Thyroid gland (tissue), 4 donors: ENCODE measurements around the gene ZNF667. TPM values are rescaled to one million over a fixed set of nuclear protein-coding genes. Genes with fewer than 3 reads are reported as not detected.

Experiments used
- DNase-seq, 2 donors: peaks; one replicate each; pipeline ENCODE4 v3.0.0-alpha.2; 2019
- H3K27ac ChIP-seq, 3 donors: fragments of 200-600 bp; sonication (generic); 1 replicate in 2 of 3; 2 replicates in 1 of 3; pipeline ENCODE4 v1.5.1; 2016 to 2019; ENCODE audit warnings: mild to moderate bottlenecking in 1 of 3, moderate library complexity in 1 of 3
- H3K27me3 ChIP-seq: fragments of 200-600 bp; sonication (generic); one replicate; pipeline ENCODE4 v1.5.1; 2019
- H3K36me3 ChIP-seq, 2 donors: fragments of 200-600 bp; sonication (generic); one replicate each; pipeline ENCODE4 v1.5.1; 2016 to 2019
- H3K4me1 ChIP-seq, 2 donors: fragments of 200-600 bp; sonication (generic); one replicate each; pipeline ENCODE4 v1.5.1; 2017 to 2019
- H3K4me3 ChIP-seq, 3 donors: fragments of 200-600 bp; sonication (generic); replicated peaks in 1 of 3; 1 replicate in 2 of 3; 2 replicates in 1 of 3; pipeline ENCODE4 v1.5.1; 2016; ENCODE audit warnings: mild to moderate bottlenecking in 1 of 3
- H3K9me3 ChIP-seq: fragments of 200-600 bp; sonication (generic); one replicate; pipeline ENCODE4 v1.5.1; 2017
- CTCF ChIP-seq, 6 experiments: fragments of 200-600 bp in 3 of 6; fragments of 450-650 bp in 3 of 6; sonication (generic) in 3 of 6; IDR thresholded peaks; one replicate each; pipeline ENCODE4 v1.5.1; 2016 to 2019; ENCODE audit warnings: antibody characterized with exemption in 6 of 6, mild to moderate bottlenecking in 2 of 6, inconsistent platforms in 1 of 6, moderate library complexity in 1 of 6
- POLR2A ChIP-seq, 2 donors: fragments of 450-650 bp; IDR thresholded peaks; one replicate each; pipeline ENCODE4 v1.6.1; 2017; ENCODE audit warnings: antibody characterized with exemption in 2 of 2, mild to moderate bottlenecking in 2 of 2, moderate library complexity in 1 of 2
- WGBS, 2 donors: methylation state at CpG; one replicate each; pipeline ENCODE4 v1.1.5; 2017; 5-methylcytosine and 5-hydroxymethylcytosine counted together
- intact Hi-C: fragments of 100-400 bp; cut with DNase I; formaldehyde crosslinking; loops from one replicate; pipeline ENCODE4 v1.15.1; 2023
- total RNA-seq, 4 donors: library from RNA; depleted of rRNA; stranded (reverse); fragments of >200 nt; gene quantifications; one replicate each; pipeline ENCODE4 v1.2.3, GENCODE V29; 2016

ZNF667 gene
- 10 to 100 TPM in 3 of 4 donors, 1 to 10 TPM in 1; 8.6 to 22.2 (median 15.8) TPM for total RNA-seq

DNA sequence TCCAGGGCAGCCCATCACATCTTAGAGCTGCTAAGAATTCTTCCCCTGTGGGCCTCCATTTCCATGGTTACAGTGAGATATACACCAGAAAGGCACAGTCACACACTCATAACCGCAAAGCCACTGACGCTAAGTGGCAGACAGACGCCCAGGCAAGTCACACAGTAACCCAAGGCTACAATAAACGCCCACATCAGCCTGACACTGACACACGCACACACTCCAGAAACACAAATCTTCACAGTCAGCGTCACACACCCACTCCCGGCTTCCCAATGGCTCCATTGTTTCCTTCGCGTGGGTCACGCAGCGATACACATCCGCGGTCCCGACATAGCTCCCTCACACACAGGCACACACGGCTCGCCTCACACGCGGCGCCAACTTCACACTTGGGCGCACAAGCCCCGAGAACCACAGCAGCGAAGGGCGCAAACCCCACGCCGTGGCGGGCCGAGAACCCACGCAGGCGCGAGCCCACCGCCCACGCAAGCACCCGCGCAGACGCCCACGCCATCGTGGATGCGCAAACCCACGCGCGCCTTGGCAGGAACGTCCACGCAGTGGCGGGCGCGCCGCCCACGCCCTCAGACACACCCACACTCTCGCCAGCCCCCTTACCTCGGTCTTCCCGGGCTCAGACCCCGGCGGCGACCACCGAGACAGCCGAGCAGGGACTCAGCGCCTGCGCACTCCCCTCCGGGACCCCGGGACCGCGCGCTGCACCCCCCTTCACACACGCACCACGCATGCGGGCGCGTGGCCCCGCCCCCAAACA, at the start of gene ZNF667:
TSS of gene ZNF667 (minus strand) at position 695 of the 778 bp plus-strand sequence. CDS start 14,975 bp downstream, outside the sequence.
- TF ChIP-seq CTCF (IDR thresholded peaks at IDR 0.05) = no peak
- no peak for TF ChIP-seq POLR2A (IDR thresholded peaks at IDR 0.05)
- WGBS, 2 donors = 0 to 2% methylated on average over 14 to 38 of the region's 69 CpGs
- Histone ChIP-seq H3K27ac (peak within 1 kb of the TSS; percentile 34 to 81 (median 70)), H3K9me3 (no peaks in the 10 kb centered on the region), H3K4me3 (peak within 1 kb of the TSS; percentile 32 to 89 (median 79)), H3K4me1 (peaks cover 17 to 19% of the 10 kb centered on the region in 2 donors), H3K36me3 (no peaks in the 10 kb centered on the region), H3K27me3 (no peaks in the 10 kb centered on the region)
- intact Hi-C loops = no loop called here
- peak; percentile 34 to 36 for DNase-seq

- 81 to 86% methylated on average over 4 of the region's 4 CpGs for WGBS, 2 donors
- Histone ChIP-seq H3K27me3 (no peaks in the 10 kb centered on the region), H3K27ac (no peak overlapping the region), H3K4me1 (no peaks in the 10 kb centered on the region), H3K9me3 (peaks cover 20% of the 10 kb centered on the region), H3K36me3 (peaks cover 35 to 43% of the 10 kb centered on the region in 2 donors), H3K4me3 (no peak overlapping the region)
- TF ChIP-seq CTCF (IDR thresholded peaks at IDR 0.05) (no peak), POLR2A (IDR thresholded peaks at IDR 0.05) (no peak)
- intact Hi-C loops = loop anchor here (10.0 kb wide), 1 partner anchor 101 kb away; no protein-coding TSS in a partner anchor
- no peak for DNase-seq
Measured at GRCh38 chr19:56525214-56525860, 48.2 kb upstream of the ZNF667 start.

- H3K4me1 ChIP-seq = peaks cover 5 to 6% of the 10 kb centered on the region in 2 donors
- DNase-seq = no peak
- H3K4me3 ChIP-seq = peak overlapping the region; percentile 16 to 66 (median 43)
- H3K27me3 ChIP-seq = no peaks in the 10 kb centered on the region
- TF ChIP-seq CTCF (IDR thresholded peaks at IDR 0.05) (no peak), POLR2A (IDR thresholded peaks at IDR 0.05) (no peak)
- H3K9me3 ChIP-seq = no peaks in the 10 kb centered on the region
- intact Hi-C loops = no loop called here
- H3K27ac ChIP-seq = peak overlapping the region; percentile 91 to 97 (median 96)
- no peaks in the 10 kb centered on the region for H3K36me3 ChIP-seq
- 5 to 7% methylated on average over 17 of the region's 17 CpGs for WGBS, 2 donors
Measured at GRCh38 chr19:56508290-56508778, 31.2 kb upstream of the ZNF667 start.

DNA sequence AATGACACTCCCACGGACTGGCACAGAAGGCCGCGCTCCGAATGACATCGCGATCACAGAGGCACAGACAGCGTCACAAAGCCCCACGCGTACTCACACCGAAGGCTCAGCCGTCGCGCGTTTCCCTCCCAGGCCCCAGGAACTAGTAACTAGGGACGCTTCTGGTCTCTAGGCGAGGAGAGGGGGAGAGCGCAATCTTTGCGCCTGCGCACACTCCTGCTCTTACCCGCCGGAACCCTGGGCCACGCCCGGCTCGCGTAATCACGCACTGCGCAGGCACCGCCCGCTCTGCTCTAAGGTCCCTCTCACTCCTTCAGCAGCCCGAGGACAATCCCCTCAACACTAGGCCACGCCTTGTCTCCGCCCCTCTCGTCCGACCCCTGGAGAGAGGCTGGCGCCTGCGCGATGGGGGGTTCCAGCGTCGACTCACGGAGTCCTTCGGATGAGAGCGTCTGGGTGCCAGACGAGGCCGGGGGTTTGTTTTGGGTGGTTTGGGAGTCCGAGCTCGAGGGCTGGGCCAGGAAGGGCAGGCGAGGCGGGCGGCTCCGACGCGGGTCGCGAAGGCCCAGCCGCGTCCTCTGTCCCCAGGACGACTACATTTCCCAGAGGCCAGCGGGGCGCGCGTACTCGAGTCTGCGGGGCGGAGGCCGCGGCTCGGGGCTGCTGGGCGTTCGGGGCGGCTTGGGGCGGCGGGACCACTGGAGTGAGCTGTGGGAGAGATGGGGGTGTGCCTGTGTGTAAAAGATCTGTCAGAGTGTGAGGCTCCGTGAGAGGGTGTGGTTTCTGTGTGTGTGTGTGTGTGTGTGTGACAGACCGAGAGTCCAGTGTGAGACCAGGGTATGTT, 30.5 kb upstream of the ZNF667 start, which contains the start of gene ZNF471:
TSS of gene ZNF471 (plus strand) at position 410 of the 844 bp plus-strand sequence. CDS start 3,717 bp downstream, outside the sequence.
- intact Hi-C loops = no loop called here
- H3K36me3 ChIP-seq = no peaks in the 10 kb centered on the region
- 1 to 5% methylated on average over 39 to 50 of the region's 74 CpGs for WGBS, 2 donors
- H3K27ac ChIP-seq = peak within 1 kb of the TSS; percentile 91 to 97 (median 96)
- H3K4me3 ChIP-seq = peak within 1 kb of the TSS; percentile 16 to 66 (median 43)
- peaks cover 5 to 6% of the 10 kb centered on the region in 2 donors for H3K4me1 ChIP-seq
- TF ChIP-seq POLR2A (IDR thresholded peaks at IDR 0.05) = peak in 1 of 2 donors; percentile 49
- TF ChIP-seq CTCF (IDR thresholded peaks at IDR 0.05) = no peak
- no peaks in the 10 kb centered on the region for H3K9me3 ChIP-seq
- DNase-seq = peak; percentile 99
- H3K27me3 ChIP-seq = no peaks in the 10 kb centered on the region
